ENCODE data around the gene PDE5A.
A peak's percentile ranks its signal among the peaks of the same experiment; 100 is the strongest.

The PDE5A gene

GRCh38 chr4:119628281-119629141 lies at the start of gene PDE5A:
PDE5A (minus strand) TSS chr4:119628804; CDS start chr4:119628671, 133 bp downstream.
- peak; percentile 81 for DNase-seq (ENCODE audit: extremely low spot score)
- CTCF ChIA-PET, result interaction anchor here (0.6 to 3.6 kb wide), 61 partner anchors 8 to 662 kb away, joined by 3 to 87 read pairs (median 5); partner anchors contain the start of gene FABP2
- peak; percentile 90 for TF ChIP-seq CTCF (IDR thresholded peaks at IDR 0.05; ENCODE audit: control extremely low read depth, extremely low read depth, low read depth, missing control alignments)
- POLR2A ChIA-PET, result no interaction called here

- ChIA-PET POLR2A (no interaction called here), CTCF (no interaction called here)
- TF ChIP-seq CTCF (IDR thresholded peaks at IDR 0.05; ENCODE audit: control extremely low read depth, extremely low read depth, low read depth, missing control alignments), result no peak
- DNase-seq (ENCODE audit: extremely low spot score), result no peak
These were observed 47.5 kb upstream of the PDE5A start for GRCh38 chr4:119676101-119676500.

- TF ChIP-seq CTCF (IDR thresholded peaks at IDR 0.05; ENCODE audit: control extremely low read depth, extremely low read depth, low read depth, missing control alignments), result no peak
- ChIA-PET CTCF (no interaction called here), POLR2A (no interaction called here)
- DNase-seq (ENCODE audit: extremely low spot score), result no peak
These were observed 46.8 kb upstream of the PDE5A start for GRCh38 chr4:119675391-119675790.

GRCh38 chr4:119672938-119673337 lies 44.3 kb upstream of the PDE5A start:
- no peak for DNase-seq (ENCODE audit: extremely low spot score)
- POLR2A ChIA-PET, result no interaction called here
- TF ChIP-seq CTCF (IDR thresholded peaks at IDR 0.05; ENCODE audit: control extremely low read depth, extremely low read depth, low read depth, missing control alignments), result no peak
- CTCF ChIA-PET, result interaction anchor here (1.2 kb wide), 1 partner anchor 9 kb away, joined by 3 read pairs; no protein-coding TSS in a partner anchor

- CTCF ChIA-PET, result interaction anchor here (0.9 to 1.2 kb wide), 2 partner anchors 10 to 12 kb away, joined by 3 read pairs; no protein-coding TSS in a partner anchor
These were observed 43.5 kb upstream of the PDE5A start for GRCh38 chr4:119672086-119672485.

GRCh38 chr4:119671205-119671604 lies 42.6 kb upstream of the PDE5A start:
- no peak for TF ChIP-seq CTCF (IDR thresholded peaks at IDR 0.05; ENCODE audit: control extremely low read depth, extremely low read depth, low read depth, missing control alignments)
- ChIA-PET POLR2A (no interaction called here), CTCF (interaction anchor here (0.9 kb wide), 1 partner anchor 11 kb away, joined by 3 read pairs; no protein-coding TSS in a partner anchor)
- no peak for DNase-seq (ENCODE audit: extremely low spot score)

More at GRCh38 chr4:119672086-119672485, 43.5 kb upstream of the PDE5A start:
- no peak for DNase-seq (ENCODE audit: extremely low spot score)
- POLR2A ChIA-PET, result no interaction called here
- TF ChIP-seq CTCF (IDR thresholded peaks at IDR 0.05; ENCODE audit: control extremely low read depth, extremely low read depth, low read depth, missing control alignments), result no peak

All from GM10248 (cell line).